Measurements from ENCODE around the gene PDE4D.
"Not testable (repeated sequence)": the region's sequence is repeated elsewhere in the genome, so short reads cannot be mapped to it uniquely, and the experiment has no call there.

The PDE4D gene

DNA sequence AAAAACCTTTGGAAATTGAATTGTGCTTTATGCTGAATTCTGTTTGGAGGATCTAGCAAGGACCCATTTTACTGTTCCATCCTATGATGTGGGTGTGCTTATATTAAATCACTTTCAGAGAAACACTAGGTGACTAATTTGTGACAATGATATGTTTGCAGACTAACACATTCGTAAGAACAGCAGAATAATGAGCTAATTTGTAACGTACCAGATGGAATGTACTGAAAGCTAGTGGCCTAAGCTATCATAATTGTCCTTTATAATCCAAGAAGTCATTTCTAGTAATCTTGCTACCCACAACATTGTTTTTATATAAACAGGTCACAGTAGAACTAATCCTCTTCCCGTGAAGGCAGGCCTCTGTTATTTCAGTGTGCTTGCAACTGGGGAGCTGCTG lies 292.5 kb downstream of the PDE4D start:
- DNase-seq = no peak

DNA sequence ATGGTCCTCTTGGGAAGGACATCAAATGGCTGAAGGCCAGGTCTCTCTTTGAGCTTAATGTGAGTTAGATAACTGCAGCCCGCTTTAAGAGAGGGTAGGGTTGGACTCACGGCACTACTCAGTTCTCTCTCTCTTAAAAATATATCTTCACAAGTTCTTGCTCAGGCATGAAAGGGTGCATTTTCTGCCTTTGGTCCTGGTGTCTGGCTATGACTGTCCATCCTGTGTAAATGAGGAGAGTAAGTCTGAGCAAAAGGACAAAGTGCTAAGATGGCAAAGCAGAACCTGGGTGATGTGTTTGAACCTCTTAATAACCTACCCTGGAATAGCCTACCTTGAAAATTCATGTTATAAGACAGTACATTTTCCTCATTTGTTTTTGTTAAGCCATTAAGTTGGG lies 293.4 kb downstream of the PDE4D start:
- no peak for DNase-seq

DNA sequence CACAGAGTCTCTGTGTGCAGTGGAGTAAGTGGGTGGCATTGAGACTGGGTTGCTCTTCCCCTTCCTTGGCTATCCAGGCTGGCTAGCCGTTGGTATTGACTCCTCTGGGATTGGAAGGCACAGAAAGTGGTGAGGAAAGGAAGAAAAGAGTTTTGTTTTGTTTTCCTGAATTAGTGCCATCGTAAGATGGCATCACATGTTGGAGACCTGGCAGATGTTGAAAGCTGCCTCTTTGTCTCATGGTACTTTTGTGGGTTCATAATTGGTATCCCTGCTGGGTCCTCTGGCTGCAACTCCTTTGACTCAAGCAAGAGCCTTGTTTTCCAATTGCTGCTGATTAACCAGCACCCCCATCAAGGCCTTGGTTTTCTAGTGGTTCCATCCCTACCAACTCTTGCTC lies 293.8 kb downstream of the PDE4D start:
- DNase-seq = no peak

DNA sequence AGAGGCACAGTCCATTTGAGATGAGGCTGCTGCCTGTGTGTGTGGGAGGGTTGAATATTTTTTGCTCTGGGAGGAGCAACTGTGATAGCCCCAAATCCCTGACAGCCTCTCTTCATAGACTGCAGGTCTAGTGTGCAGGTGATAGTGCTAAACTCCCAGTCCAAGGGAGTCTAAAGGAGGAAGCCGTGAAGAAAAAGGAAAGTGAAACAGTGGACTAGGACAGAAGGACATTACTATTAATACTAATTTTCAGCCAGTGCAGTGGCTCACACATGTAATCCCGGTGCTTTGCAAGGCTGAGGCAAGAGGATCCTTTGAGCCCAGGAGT lies 295.0 kb downstream of the PDE4D start:
- DNase-seq = no peak

DNA sequence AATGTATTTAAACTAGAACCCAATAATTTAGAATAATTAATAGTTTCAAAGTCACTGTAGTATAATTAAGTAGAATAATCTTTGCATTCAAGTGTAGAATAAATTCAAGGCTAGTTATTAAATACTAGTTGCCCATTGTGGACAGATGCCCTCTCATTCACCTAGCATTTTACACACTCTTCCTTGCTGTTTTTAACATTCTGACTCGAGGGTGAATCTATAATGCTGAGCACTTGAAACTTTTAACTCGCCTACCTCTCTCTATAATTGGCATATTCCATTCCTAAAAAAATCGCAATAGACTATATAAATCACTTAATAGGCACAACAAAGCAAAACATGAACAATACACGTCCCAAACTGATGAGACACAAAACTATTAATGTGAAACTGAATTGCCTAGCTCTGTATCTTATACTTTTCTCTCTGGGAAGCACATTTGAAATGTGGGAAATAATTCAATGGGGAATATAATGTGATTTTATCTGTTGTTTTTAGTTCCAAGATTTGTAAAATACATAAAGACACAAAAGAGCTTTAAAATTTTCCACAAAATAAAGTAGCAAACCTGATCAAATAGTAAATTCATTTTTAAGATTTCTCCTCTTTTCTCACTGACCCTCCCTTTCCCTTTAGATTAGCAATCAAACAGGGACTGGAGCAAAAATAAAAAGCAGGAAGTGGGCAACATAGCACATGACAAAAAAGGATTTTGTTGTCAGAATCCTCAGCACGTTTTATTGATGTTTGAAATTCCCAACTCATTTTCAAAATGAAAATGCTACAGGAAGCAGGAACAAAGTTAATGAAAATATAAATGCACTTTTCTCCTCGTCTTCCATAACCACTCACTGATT lies 295.6 kb downstream of the PDE4D start:
- no peak for DNase-seq

DNA sequence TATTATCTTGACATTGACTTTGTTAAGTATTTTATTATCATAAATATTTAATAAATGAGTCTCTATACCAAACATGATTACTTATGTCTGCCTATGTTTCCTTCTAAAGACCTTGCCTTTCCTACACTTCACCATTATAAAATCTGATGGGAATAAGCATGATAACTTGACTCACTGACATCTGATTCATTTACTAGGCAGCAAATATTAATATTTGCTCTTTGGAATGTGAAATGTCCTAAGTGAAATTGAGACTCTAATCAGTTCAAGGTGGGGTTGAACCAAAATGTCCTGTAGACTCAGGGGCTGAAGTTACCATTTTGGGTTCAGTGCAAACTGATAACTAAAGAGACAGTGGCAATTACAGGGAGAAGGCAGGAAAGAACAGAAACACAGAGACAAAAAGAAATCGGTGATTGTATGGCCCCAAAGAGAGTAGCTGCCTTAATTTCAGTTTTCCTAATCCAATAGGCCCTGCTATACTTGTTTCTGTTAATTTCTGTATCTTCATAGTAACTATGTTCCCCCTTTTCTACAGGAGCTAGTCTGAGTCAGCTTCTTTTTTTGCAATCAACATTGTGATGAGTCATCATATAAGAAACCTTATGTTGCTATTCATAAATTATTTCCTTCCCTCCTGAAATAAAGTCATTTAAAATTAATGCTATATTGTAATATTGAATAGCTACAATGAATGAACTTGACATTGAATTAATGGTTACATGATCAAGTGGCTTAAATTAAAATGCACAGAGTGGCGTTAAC lies 296.8 kb downstream of the PDE4D start:
- DNase-seq = peak; percentile 53

DNA sequence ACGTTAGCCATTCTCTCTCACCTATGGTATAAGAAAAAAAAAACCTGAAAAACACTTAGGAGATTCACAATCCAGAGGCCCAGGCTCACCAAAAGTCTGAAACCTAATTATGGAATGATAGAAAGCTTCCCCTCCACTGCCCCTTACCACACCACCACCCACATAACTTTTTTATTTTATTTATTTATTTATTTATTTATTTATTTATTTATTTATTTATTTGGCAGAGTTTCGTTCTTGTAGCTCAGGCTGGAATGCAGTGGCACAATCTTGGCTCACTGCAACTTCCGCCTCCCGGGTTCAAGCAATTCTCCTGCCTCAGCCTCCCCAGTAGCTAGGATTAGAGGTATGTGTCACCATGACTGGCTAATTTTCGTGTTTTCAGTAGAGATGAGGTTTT lies 299.4 kb downstream of the PDE4D start:
- not testable (repeated sequence) for DNase-seq

DNA sequence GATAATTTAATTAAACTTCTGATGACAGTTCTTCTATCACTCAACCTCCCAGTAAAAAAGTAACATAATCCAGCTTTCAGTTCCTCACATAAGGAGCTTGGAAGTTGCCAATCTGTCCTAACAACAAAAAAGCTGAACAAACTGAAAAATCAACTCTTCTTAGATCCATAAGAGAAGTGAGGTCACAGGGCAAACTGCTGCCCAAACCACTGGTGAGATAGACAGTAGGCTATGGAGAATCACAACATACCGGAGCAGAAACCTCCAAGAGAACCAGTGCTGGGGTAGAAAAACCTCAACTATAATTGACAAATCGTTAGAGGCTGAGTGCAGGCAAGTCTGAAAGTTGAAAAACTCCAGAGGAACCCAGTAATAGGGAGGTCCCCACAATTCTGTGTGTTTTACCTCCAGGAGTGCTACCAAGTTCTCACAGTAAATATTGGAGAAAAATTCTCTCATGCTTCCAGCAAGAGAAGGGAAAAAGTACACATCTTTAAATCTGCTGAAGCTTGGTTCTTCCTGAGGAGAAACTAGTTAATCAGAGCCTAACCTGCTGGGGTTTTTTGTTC lies 300.0 kb downstream of the PDE4D start:
- no peak for DNase-seq

DNA sequence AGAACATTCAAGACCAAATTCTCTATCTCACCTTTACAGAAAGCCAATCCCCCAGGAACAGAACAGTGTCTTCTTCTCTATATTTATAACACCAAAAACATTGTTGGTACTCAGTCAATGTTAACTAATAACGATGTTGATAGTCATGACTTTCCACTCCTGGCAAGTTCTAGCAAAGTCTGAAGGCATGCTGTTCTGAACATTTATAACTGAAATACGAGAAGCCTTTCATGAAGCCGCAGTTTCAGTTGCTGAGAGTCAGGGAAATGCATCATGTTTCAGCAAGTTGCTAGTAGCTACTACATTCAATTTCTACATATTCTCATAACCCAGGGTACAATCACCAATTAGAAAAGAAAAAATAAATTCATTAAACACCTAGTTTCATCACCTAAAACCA lies 301.4 kb downstream of the PDE4D start:
- DNase-seq = no peak

DNA sequence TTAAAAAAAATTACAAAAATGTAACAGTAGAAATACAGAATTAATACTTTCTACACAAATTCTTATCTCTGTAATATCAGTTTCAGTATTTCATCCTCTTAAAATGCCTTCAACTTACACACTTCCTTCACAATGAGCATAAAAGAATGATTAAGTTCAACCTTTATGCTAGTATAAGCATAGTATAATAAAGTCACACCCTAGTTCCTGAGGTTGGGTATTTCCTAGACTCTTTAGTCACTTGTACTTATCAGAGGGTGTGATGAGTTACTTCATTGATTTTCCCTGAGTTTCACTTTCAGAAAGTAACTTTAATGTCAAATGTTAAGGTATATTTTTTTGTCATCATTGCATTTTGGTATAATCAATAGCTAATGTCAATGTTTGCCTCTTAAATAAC lies 302.4 kb downstream of the PDE4D start:
- DNase-seq = no peak

DNA sequence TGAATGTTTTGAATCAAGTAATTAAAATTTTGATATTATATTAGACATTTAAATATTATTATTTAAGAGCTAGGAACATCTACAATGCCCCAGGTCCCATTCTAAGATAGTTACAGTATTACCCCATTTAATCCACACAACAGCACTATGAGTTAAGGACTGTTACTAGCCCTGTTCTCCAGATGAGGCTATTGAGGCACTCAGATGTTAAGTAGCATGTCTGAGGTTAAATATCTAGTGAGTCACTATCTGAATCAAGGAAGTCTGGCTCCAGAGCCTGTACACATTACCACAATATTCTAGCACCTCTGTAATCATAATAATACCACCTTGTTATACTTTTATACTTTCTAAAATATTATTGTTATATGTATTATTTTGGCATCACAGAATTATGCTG lies 304.6 kb downstream of the PDE4D start:
- peak; percentile 44 for DNase-seq

DNA sequence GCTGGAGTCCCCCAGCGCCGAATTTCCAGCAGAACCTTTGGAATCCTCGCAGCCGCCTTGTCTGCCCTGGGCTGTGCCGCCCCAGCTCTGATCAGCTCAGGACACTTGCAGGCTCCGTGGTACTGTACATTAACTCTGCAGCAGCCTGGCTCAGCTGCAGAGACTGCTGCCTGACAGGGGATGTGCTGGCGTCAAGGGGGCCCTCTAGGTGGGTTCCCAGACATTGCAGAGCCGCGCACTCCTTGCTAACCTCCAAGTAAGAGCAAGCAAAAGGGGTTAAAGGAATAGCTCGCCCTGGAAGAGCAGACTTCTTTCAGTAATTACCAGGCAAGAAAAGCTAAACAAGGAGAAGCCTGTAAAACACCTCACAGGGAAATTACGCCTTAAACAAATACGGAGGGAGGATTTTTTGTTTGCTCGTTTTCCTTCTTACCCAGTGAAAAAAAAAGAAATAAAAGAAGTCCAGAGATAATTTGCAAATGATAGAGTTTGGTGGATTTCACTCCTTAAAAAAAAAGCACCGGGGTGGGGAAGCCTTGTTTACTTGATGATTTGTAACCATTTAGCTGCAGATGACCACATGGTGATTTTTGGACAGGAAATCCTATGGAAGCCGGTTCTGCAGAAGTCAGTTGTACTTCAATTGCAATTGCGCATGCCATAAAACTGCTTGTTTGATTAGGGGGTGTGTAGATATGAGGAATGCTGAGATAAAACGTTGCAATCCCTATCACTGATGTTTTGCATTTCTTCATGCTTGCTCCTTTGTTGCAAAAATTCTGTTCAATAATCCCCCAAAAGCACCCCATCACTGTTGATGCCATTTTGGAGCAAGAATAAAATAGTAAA lies 305.8 kb downstream of the PDE4D start:
- DNase-seq = peak; percentile 67

DNA sequence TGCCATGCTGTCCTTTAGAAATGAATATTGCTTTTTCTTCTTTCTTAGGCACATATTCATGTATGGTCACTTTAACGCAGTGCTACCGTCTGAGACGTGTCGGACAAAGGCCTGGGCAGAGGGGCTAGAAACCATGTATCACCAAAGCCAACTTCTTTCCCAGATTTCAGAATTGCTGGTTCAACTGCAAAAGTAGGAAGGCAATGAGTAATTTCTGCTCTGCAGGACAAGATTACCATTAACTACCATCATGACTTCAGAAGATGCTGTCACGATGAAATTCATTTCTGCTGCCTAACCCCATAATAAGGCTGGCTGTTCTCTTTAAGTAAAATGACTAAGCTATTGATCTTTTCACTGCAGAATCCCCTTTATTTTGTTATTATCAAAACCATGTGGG lies 306.7 kb downstream of the PDE4D start:
- no peak for DNase-seq

DNA sequence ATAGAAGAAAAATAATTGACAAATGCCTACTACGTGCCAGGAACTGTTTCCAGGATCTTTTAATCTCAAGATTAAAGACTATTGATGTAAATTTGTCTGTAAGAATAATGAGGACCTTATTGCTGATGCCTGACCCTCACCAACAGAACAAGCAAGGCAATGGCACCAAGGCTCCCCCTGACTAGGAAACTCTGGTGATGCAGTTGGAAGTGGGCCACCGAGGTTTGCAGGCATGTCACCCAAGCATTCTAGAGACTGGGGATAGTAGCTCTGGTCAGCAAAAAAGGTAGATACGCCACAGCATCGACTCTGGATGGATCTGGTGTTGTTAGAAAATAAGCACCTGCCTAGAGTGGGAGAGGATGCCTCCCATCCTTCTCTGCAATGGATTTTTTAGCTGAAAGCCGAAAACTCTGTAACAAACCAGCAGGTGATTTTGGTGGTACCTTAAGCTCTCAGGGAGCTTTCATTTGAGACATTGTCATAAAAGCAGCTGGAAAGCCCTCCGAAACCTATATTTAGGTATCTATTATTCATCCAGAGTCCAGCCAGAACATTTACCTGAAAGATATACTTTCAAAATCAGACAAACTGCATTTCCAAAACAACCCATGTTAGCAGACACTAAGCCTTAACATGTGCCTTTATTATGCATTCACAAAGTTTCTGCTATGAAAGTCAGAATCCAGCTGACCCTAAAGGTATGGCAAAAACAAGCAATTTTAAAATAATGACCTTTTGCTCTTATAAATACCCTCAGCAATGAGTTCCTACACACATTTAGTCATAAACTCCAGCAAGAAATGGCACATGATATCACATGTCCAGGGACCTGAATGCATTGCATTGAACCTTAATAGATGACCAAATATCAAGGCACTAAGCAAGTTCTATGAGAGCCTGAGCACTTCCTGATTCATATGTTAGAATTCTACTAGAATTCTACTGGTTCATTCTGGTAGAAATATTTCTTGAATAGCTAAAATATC lies 308.4 kb downstream of the PDE4D start:
- DNase-seq = no peak

DNA sequence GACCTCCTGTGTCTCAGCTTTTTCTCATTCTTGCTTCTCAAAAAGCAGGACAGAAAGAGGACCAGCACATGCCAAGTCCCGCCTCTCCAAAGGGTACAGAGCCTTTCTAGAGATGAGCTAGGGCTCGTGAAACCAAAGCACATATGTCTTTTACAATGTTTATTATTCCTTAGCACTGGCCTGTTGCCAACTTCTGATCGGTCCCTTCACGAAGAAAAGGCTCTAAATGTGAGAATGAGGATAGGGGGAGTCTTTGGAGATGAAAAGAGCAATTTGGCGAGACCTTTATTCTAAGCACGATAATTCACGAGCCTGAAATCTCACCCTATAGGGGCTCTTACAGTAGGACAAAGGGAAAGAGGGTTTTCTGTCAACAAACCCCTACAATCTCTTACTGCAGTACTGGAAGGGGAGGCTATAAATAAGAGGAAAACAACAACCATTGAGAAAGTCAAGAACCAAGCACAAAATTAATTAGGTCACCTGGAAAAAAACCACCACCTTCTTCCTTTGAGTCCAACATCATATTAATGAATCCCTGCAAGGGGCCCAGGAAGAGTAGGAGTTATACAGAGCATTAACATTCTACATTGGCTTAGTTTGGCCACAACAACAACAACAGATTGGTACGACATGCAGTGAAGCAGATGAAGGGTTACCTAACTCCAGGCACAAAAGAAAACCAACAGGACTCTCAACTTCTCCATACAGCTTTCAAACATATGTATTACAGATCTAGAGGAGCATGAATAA lies 309.5 kb downstream of the PDE4D start:
- no peak for DNase-seq

DNA sequence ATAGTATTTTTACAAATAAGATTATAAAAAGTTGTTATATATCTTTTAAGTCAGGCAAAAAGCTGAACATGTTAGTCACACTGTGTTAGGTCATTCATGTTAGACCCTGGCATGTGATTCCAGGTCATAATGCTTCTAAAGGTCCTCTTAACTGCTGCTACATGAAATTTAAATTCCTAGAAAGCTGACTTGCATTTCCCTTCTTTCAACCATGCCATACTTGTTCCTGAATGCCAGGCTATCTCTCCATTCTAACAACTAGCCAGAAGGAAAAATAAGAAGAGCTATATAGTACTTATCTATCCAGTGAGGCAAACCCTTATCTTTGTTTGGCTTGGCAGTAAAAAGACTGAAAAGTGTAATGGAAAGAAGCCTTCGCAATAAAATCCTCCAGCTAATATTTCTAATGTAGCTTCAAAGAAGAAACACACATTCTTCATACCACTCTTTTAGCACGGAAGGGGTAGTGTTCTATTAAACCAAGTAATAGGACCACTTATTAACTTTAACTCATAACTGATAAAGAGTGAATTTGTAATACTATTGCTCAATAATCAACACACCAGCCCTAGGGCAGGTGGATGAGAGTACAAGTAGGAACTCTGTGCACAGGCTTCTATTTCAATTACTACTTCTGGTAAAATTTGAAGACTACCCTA lies 310.2 kb downstream of the PDE4D start:
- DNase-seq = no peak

DNA sequence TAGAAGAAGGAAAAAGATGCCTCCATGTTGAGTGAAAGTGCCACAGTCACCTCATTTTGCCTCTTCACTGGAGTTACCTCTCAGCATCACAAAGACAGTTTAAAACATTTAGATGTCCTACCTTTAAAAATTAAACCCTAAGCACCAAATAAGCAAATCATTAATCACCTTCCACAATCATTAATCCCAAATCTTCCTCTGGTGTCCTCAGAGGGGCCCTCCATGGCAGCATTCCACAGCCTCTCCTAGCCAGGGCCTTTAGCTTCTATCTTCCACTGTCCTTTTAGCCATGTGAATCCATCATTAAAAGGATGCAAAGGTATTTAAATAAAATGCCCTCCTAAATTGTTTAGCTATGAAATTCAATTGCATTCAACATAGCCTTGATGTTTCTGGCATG lies 310.8 kb downstream of the PDE4D start:
- DNase-seq = no peak

DNA sequence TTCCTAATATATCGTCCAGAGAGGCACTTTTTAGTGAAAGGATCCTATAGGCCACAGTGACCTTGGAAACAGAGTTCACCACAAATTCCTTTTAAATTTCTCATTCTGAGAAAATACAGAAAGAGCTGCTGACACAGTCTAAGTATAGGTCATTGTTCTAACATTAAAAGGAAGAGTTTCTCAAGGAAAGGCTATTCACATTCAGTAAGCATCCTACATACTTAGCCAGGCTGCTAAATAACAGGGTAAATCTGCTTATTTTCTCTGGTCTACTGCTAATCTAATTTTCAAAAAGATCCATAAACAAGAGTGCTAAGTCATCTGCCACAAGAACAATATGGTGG lies 313.7 kb downstream of the PDE4D start:
- no peak for DNase-seq

DNA sequence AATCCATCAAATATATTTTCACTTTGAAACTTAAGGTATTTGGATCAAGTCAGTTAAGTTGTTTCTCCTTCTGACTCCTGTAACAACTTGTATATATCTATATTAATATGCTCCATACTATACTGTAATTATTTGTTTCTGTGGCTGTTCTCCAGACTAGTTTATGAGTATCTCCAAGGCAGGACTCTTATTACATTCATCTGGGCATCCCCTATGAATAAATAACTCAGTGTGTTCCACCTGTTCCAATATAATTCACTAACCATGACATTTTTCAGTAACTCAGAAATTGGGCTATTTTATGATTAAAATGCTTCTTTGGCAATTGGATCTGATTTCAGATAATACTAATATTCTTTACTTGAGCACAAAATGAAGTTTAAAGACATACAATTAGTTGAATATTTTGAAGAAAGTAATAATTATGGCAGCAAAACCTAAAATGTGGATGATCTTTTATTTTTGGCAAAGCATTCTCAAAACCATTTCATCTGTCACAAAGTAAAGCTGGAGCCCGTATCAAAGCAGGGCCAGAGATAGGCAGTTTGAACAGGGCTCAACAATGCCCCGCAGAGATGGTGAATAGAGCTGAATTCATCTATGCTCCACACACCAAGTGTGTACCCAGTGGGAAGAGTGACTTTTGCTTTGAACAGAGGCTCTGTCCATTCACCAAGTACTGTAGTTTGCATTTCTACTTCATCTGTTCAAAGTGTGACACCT lies 314.3 kb downstream of the PDE4D start:
- no peak for DNase-seq

DNA sequence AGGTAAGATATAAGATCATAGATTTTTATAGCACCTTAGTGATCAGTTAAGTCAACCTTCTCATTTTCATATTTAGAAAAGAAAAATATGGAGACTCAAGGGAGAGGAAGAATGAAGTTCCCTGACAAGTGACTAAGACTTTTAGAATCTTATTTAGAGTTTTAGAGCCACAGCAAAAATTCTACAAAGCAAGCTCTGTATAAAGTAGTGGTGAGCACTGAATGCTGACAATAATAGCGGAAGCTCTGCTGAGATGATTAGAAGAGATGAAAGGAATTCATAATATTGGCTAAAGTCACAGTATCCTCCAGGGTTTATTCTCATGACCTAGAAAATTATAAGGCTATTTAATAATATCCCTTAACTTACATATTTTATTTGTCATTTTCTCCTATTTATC lies 316.0 kb downstream of the PDE4D start:
- no peak for DNase-seq
